Activated CD4-positive, alpha-beta T cell treated with anti-CD3 and anti-CD28 coated beads for 36 hours (primary cell): ENCODE results near the gene ACADVL. TPM values are rescaled to one million over a fixed set of nuclear protein-coding genes. Genes with fewer than 3 reads are reported as not detected.

Source experiments
- ATAC-seq: fragments of 200-7000 bp; cut with Tn5 transposase; one replicate; pipeline ENCODE4 v1.10.0; 2021; ENCODE audit warnings: mild to moderate bottlenecking, moderate library complexity
- CTCF ChIA-PET: fragments of 350-600 bp; sonication (Branson Sonifier 250); formaldehyde crosslinking; loops from one replicate; lab custom pipeline; 2021; ENCODE audit warnings: antibody characterized with exemption; lab: Charles Lee
- POLR2A ChIA-PET: fragments of 350-600 bp; sonication (Branson Sonifier 250); formaldehyde crosslinking; loops from one replicate; lab custom pipeline; 2021; ENCODE audit warnings: antibody characterized with exemption, inconsistent platforms; lab: Charles Lee
- DNase-seq: peaks from one replicate; pipeline ENCODE4 v3.0.0-alpha.2; 2020
- H3K27ac Mint-ChIP-seq: one replicate; pipeline ENCODE4 v1.8.0; 2021; ENCODE audit warnings: mixed read lengths
- H3K27me3 Mint-ChIP-seq: one replicate; pipeline ENCODE4 v1.8.0; 2021; ENCODE audit warnings: mixed read lengths
- H3K36me3 Mint-ChIP-seq: one replicate; pipeline ENCODE4 v1.8.0; 2021; ENCODE audit warnings: low read depth, mixed read lengths
- H3K4me1 Mint-ChIP-seq: one replicate; pipeline ENCODE4 v1.8.0; 2021; ENCODE audit warnings: mixed read lengths
- H3K4me3 Mint-ChIP-seq: one replicate; pipeline ENCODE4 v1.8.0; 2021; ENCODE audit warnings: mild to moderate bottlenecking, moderate library complexity, mixed read lengths
- H3K9me3 Mint-ChIP-seq: one replicate; pipeline ENCODE4 v1.8.0; 2021; ENCODE audit warnings: low read depth, mixed read lengths
- intact Hi-C, 2 experiments: fragments of 100-400 bp; cut with DNase I in 1 of 2; cut with micrococcal nuclease in 1 of 2; formaldehyde crosslinking; loops; one replicate each; pipeline versions ENCODE4 v1.14.2 to v1.15.1; 2022 to 2024; cut with DNase I, micrococcal nuclease
- total RNA-seq, 2 experiments: library from RNA; stranded (reverse); gene quantifications; one replicate each; pipeline ENCODE4 v1.2.3, GENCODE V29; 2021

The ACADVL gene
- total RNA-seq, 2 experiments from 2014 or later = 263 to 345 TPM

DNA sequence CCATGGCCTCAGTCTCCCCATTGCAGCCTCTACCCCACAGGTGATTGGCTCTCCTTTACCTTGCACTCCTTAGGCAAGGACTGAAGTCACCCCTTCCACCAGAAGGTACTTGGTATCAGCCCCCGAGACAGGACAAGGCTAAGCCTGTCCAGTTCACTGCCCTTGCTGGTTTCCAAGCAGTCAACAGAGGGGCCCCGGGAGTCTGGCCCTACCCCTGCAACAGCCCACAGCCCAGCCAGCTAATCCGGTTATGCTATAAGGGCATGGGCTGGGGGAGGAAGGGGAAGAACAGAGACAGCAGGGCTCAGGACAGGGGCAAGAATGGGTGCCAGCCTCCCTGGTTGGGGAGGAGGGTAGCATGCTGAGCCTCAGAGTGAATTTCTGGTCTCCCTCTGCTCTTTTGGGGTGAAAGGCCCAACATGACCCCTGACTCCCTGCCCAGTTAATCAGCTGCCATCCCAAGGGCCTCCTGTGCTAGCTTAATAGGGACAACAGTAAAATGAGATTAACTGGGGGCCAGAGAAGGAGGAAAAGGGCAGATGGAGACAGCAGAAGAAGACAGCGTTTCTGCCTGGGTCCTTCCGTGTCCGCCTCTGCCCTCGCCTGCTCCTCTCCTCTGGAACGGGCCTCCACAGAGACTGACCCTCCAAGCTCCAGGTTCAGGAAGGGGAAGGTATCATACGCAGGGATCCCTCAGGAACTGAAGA lies 10.8 kb upstream of the ACADVL start:
- ATAC-seq = no peak
- H3K4me1 Mint-ChIP-seq = peaks cover 42% of the 10 kb centered on the region
- intact Hi-C loops = no loop called here
- no peaks in the 10 kb centered on the region for H3K9me3 Mint-ChIP-seq
- CTCF ChIA-PET = no interaction called here
- no peaks in the 10 kb centered on the region for H3K36me3 Mint-ChIP-seq
- no peak overlapping the region for H3K27ac Mint-ChIP-seq
- POLR2A ChIA-PET = no interaction called here
- H3K27me3 Mint-ChIP-seq = peaks cover 7% of the 10 kb centered on the region
- no peak overlapping the region for H3K4me3 Mint-ChIP-seq
- DNase-seq = no peak

DNA sequence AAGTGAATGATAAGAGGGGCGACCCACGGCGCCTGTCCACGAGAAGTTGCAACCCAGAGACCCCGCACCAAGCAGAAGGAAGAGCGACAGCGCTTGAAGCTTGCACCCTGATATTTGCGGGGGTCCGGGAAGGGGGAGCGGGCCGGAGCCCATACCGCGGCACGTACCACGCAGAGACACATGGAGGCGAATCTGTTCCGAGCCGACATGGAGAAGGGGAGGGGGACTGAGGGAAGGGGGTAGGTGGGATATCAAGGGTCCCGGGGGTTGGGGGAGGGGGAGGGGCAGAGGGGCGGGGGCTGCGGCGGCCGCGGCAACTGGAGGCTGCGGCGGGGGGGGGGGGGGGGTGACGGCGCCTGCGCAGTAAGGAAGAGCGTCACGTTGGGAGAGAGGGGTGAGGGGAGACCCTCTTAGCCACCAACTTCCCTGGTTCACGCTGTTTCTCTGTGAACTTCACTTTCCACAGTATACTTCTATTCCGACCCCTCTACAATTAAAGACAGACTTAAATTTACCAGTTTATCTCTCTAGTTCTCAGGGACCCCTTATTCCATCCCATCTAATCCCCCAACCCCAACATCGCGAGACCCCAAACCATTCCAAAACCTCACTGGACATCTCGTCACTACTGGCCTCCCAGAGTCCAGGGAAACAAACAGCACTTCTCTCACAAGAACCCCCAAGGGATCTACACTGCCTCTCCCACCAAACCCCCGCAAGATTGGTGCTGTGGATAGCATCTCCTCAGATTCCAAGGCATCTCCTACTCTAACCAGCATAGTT lies 8.1 kb upstream of the ACADVL start:
- intact Hi-C loops = loop anchor here in 1 of 2 experiments (10.0 kb wide), 1 partner anchor 567 kb away; the partner anchor contains the start of genes KIAA0753 and TXNDC17
- Mint-ChIP-seq H3K27ac (no peak overlapping the region), H3K9me3 (no peaks in the 10 kb centered on the region), H3K4me3 (peak overlapping the region; percentile 20), H3K36me3 (no peaks in the 10 kb centered on the region), H3K4me1 (peaks cover 48% of the 10 kb centered on the region), H3K27me3 (peaks cover 7% of the 10 kb centered on the region)
- CTCF ChIA-PET = no interaction called here
- ATAC-seq (no peak), DNase-seq (no peak)
- POLR2A ChIA-PET = no interaction called here

DNA sequence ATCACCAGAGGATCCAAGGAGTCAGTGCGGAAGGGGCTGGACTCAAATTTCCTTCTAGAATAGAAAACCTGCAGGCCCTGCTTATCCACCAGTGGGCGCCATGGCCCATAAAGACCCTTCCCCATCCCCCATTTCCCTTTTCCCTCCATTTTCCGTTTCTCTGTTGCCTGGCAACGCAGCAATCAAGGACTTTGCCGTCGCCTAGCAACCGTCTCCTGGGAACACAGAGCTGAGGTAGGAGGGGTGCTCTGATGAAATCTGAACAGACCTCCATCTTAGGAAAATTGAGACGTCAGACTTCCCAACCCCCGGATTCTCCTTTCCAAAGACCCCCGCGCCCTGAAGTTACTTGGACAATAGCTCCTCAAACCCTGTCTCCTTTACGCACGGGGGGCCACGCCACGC lies 5.8 kb upstream of the ACADVL start:
- Mint-ChIP-seq H3K4me3 (peak overlapping the region; percentile 81), H3K9me3 (no peaks in the 10 kb centered on the region), H3K27ac (peak overlapping the region; percentile 93), H3K27me3 (peaks cover 7% of the 10 kb centered on the region), H3K4me1 (peaks cover 65% of the 10 kb centered on the region), H3K36me3 (no peaks in the 10 kb centered on the region)
- ChIA-PET POLR2A (interaction anchor here (0.5 kb wide), 1 partner anchor 43 kb away, joined by 4 read pairs; no protein-coding TSS in a partner anchor), CTCF (interaction anchor here (0.8 to 1.8 kb wide), 3 partner anchors 21 to 168 kb away, joined by 3 to 7 read pairs (median 3); partner anchors contain the start of gene GABARAP)
- intact Hi-C loops = loop anchor here (1.0 to 10.0 kb wide), 16 partner anchors 9 to 569 kb away; partner anchors contain the start of genes DVL2 (in 2 of the 2), ELP5 (in 2 of the 2), PHF23 (in 2 of the 2) and EIF5A (in 1 of the 2)
- peak; percentile 79 for DNase-seq
- peak; percentile 0 for ATAC-seq

DNA sequence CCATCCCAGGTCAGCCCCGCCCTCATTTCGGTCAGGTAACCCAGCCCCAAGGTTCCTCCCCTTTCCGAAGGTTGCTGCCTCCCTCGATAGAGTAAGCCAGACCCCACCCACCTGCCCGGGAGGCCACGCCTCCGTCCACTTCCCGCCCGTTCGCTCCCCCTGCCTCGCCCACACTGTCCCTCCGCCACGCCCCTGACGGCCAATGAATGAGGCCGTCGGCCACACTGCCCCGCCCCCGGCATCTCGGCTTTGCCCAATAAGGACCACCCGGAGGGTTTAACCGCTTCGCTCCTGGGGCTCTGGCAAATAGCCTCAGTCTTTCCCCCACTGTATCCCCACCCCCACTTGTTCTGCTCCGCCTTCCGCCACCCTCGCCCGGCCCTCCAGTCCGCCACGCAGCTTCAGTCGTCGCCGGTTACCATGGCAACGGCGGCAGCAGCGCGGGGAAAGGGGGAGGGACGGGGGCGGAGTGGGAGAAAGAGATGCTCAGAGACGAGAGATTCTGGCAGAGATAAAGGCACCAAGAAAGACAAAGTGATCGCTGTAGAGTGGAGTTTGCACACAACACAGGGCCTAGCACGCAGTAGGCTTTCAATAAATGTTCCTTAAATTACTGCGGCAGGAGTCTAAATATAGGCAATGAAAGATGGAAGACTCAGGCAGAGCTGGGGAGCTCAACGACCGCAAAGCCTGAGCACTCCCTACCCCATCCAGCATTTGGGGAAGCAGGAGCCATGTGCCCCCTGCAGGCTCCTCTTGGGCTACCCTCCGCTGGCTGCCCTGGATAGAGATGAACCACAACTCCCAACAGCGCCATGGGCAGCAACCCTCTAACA lies 5.2 kb upstream of the ACADVL start:
- H3K4me3 Mint-ChIP-seq = peak overlapping the region; percentile 81
- H3K36me3 Mint-ChIP-seq = no peaks in the 10 kb centered on the region
- peak; percentile 100 for DNase-seq
- peaks cover 7% of the 10 kb centered on the region for H3K27me3 Mint-ChIP-seq
- intact Hi-C loops = loop anchor here (1.0 to 10.0 kb wide), 16 partner anchors 9 to 570 kb away; partner anchors contain the start of genes DVL2 (in 2 of the 2), ELP5 (in 2 of the 2), PHF23 (in 2 of the 2) and EIF5A (in 1 of the 2)
- peaks cover 71% of the 10 kb centered on the region for H3K4me1 Mint-ChIP-seq
- POLR2A ChIA-PET = interaction anchor here (0.5 to 0.6 kb wide), 2 partner anchors 42 to 1773 kb away, joined by 4 read pairs; no protein-coding TSS in a partner anchor
- H3K9me3 Mint-ChIP-seq = no peaks in the 10 kb centered on the region
- CTCF ChIA-PET = interaction anchor here (0.6 to 1.8 kb wide), 4 partner anchors 10 to 169 kb away, joined by 3 to 7 read pairs (median 3); partner anchors contain the start of gene GABARAP
- H3K27ac Mint-ChIP-seq = peak overlapping the region; percentile 93
- peak; percentile 82 for ATAC-seq

DNA sequence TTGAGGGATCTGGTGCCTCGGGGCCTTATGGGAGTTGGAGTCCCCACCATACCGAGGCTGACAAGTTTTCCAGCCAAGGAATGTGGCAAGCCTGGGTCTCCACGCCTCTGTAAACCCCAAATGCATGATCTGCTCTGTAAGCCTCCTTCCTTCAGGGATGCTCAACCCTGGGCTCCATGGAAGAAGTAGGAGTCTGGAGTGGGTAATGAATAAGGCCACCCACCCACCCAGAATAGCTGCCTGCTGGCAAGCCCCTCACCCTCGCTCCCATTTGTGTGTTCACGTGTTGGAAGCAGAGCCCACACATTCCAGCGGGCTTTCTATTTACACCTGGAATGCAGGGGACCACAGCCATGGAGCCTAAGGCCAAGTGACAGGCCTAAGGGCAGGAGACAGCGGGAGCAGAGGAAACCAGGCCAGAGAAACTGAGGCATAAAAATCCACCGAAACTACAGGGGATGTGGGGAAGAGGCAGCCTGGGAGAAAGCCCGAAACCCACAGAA lies 4.6 kb upstream of the ACADVL start:
- no peak for DNase-seq
- Mint-ChIP-seq H3K4me3 (peak overlapping the region; percentile 81), H3K27me3 (peaks cover 5% of the 10 kb centered on the region), H3K36me3 (no peaks in the 10 kb centered on the region), H3K4me1 (peaks cover 69% of the 10 kb centered on the region), H3K9me3 (no peaks in the 10 kb centered on the region), H3K27ac (peak overlapping the region; percentile 93)
- ChIA-PET POLR2A (interaction anchor here (0.6 kb wide), 1 partner anchor 1774 kb away, joined by 4 read pairs; no protein-coding TSS in a partner anchor), CTCF (interaction anchor here (1.6 to 1.8 kb wide), 2 partner anchors 20 to 169 kb away, joined by 3 to 7 read pairs; no protein-coding TSS in a partner anchor)
- no peak for ATAC-seq
- intact Hi-C loops = loop anchor here (2.0 to 10.0 kb wide), 4 partner anchors 38 to 570 kb away; partner anchors contain the start of genes ELP5 (in 1 of the 2), KIAA0753 (in 1 of the 2), TP53 (in 1 of the 2) and TXNDC17 (in 1 of the 2)

DNA sequence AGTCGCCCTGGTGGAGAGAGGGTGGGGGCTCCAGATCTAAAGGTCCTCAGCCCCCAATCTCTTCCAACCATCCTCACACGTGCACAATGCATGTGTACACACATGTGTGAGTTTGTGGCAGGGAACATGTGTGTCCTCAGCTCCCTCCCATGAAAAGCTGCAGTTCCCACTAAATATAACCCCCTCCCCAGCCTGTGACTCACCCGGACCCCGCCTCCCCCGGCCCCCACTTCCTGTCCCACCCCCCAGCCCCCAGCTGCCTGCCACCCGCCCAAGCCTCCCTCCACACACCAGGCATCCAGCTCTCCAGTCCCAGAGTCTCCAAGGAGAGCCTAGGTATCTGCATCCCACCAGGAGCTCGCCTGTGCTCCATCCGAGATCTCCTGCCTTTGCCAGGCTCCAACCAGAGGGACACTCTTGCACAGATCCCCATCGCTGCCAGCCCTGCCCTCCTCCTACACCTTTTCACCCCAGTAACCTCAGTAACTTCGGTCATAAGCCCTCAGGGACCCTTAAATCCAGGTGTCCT lies 4.0 kb upstream of the ACADVL start:
- CTCF ChIA-PET = no interaction called here
- Mint-ChIP-seq H3K9me3 (no peaks in the 10 kb centered on the region), H3K27ac (peak overlapping the region; percentile 62), H3K36me3 (peaks cover 5% of the 10 kb centered on the region), H3K4me1 (peaks cover 72% of the 10 kb centered on the region), H3K27me3 (peaks cover 5% of the 10 kb centered on the region), H3K4me3 (peak overlapping the region; percentile 81)
- no peak for ATAC-seq
- POLR2A ChIA-PET = no interaction called here
- intact Hi-C loops = loop anchor here (2.0 to 10.0 kb wide), 4 partner anchors 37 to 571 kb away; partner anchors contain the start of genes ELP5 (in 1 of the 2), KIAA0753 (in 1 of the 2), TP53 (in 1 of the 2) and TXNDC17 (in 1 of the 2)
- DNase-seq = peak; percentile 32

DNA sequence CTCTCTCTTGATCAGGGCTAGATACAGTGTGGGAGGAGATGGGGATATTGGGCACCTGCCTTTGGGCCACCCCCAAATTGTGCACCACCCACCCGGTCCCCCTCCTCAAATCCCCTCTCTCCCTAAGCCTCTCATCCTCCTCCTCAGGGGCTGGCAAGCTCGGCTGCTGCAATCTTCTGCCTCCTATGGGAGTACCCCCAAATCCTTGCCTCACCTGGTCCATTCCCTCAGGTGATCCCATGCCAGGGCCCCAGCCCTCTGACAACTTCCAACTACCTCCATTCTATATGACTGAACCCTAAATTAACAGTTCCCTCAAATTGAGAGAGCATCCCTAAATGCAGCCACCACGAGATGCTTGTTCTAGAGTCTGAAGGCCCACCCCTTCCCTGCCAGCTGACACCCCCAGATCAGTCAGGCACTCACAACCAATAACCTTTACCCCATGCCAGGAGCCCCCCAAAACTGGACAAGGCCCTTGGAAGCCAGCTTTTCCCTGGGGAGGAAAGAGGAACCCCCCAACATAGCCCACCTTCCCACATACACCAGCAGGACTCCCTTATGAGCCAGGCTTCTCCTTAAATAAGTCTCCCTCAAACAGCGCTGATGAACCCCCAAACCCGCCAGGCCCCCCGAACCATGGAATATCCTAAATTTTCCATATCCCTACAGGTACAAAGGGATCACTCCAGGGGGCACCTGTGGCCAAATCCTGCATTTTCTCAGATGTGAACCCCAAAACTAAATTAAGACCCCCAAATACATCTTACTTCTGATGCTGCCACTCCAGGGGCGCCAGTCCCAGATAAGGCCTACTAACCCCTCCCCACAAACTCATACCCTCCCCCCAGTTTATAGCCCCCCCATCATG lies 3.3 kb upstream of the ACADVL start:
- Mint-ChIP-seq H3K36me3 (peaks cover 9% of the 10 kb centered on the region), H3K27me3 (peaks cover 5% of the 10 kb centered on the region), H3K9me3 (no peaks in the 10 kb centered on the region), H3K4me1 (peaks cover 73% of the 10 kb centered on the region), H3K27ac (peak overlapping the region; percentile 62), H3K4me3 (peak overlapping the region; percentile 35)
- DNase-seq (no peak), ATAC-seq (no peak)
- intact Hi-C loops = loop anchor here in 1 of 2 experiments (10.0 kb wide), 1 partner anchor 572 kb away; the partner anchor contains the start of genes KIAA0753 and TXNDC17
- CTCF ChIA-PET = no interaction called here
- POLR2A ChIA-PET = no interaction called here

DNA sequence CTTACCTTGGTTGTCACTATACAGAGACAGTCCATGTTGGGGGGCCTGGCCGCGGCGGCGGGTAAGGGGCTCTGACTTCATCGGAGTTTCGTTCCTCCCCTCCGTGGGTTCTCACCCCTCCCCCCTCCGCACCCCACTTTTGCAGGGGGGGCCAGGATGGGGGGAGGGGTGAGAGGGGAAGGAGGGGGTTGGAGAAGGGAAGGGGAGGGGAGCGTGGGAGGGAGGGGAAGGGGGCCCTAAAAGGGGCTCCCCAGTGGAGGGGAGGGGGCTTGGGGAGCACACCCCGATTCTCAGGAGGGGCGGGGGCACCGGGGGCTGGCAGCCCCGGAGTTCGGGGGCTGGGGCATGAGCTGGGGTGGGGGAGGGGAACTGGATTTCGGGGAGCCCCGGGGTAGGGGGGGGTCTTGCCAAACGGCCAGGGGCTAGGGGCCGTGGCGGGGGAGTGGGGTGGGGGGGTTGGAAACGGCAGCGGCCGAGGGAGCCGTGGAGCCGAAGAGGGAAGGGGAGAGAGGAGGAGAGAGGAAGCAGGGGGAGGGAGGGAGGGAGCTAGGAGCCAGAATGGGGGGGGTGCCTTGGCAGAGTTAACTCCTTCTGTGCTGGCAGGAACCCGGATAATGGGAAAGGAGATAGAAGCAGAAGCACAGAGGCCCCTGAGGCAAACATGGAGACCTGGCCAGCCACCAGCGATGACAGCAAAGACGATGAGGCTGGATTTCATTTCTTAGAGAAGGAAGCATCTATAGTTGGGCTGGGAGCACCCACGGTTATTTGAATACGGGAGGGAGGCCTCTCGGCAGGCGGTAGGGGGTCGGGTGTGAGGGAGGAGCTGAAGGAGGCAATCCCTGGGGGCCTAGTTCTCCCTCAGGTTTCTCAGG lies 2.4 kb upstream of the ACADVL start:
- intact Hi-C loops = loop anchor here in 1 of 2 experiments (10.0 kb wide), 1 partner anchor 573 kb away; the partner anchor contains the start of genes KIAA0753 and TXNDC17
- H3K27me3 Mint-ChIP-seq = no peaks in the 10 kb centered on the region
- H3K9me3 Mint-ChIP-seq = no peaks in the 10 kb centered on the region
- ATAC-seq (no peak), DNase-seq (peak; percentile 57)
- H3K27ac Mint-ChIP-seq = peak overlapping the region; percentile 96
- ChIA-PET POLR2A (interaction anchor here (0.8 kb wide), 1 partner anchor 13 kb away, joined by 3 read pairs; no protein-coding TSS in a partner anchor), CTCF (no interaction called here)
- peaks cover 67% of the 10 kb centered on the region for H3K4me1 Mint-ChIP-seq
- peaks cover 9% of the 10 kb centered on the region for H3K36me3 Mint-ChIP-seq
- peak overlapping the region; percentile 63 for H3K4me3 Mint-ChIP-seq
